Gastrocnemius medialis (tissue), 4 donors: Measurements from ENCODE around the gene LRRC59. TPM values are rescaled to one million over a fixed set of nuclear protein-coding genes. Genes with fewer than 3 reads are reported as not detected.

ENCODE experiments used
- ATAC-seq, 2 donors: fragments of 150-250 bp; one replicate each; pipeline ENCODE4 v1.9.1; 2016
- DNase-seq, 2 donors: peaks; one replicate each; pipeline ENCODE4 v3.0.0-alpha.2; 2019
- H3K27ac ChIP-seq, 4 donors: fragments of 200-600 bp; sonication (generic); 1 replicate in 1 of 4; 2 replicates in 3 of 4; pipeline ENCODE4 v1.5.1; 2016 to 2018; ENCODE audit warnings: mild to moderate bottlenecking in 2 of 4, moderate library complexity in 1 of 4
- H3K27me3 ChIP-seq, 3 donors: fragments of 200-600 bp; sonication (generic) in 2 of 3; 1 replicate in 1 of 3; 2 replicates in 2 of 3; pipeline versions ENCODE4 v1.5.1 to v1.6.0; 2016 to 2019; ENCODE audit warnings: mild to moderate bottlenecking in 1 of 3, moderate library complexity in 1 of 3
- H3K36me3 ChIP-seq, 2 donors: fragments of 200-600 bp; sonication (generic) in 1 of 2; one replicate each; pipeline ENCODE4 v1.5.1; 2017 to 2018
- H3K4me1 ChIP-seq, 2 donors: fragments of 200-600 bp; sonication (generic) in 1 of 2; one replicate each; pipeline ENCODE4 v1.5.1; 2016 to 2017; ENCODE audit warnings: mild to moderate bottlenecking in 2 of 2
- H3K4me3 ChIP-seq, 4 donors: fragments of 200-600 bp; sonication (generic) in 3 of 4; 1 replicate in 1 of 4; 2 replicates in 3 of 4; pipeline ENCODE4 v1.5.1; 2016 to 2019; ENCODE audit warnings: mild to moderate bottlenecking in 2 of 4
- H3K9me3 ChIP-seq, 3 donors: fragments of 200-600 bp; sonication (generic) in 2 of 3; 1 replicate in 1 of 3; 2 replicates in 2 of 3; pipeline ENCODE4 v1.5.1; 2016 to 2019
- CTCF ChIP-seq, 5 experiments: fragments of 450-650 bp in 3 of 5; fragments of 200-600 bp in 2 of 5; sonication (generic) in 2 of 5; IDR thresholded peaks in 4 of 5; conservative IDR thresholded peaks in 1 of 5; 1 replicate in 4 of 5; 2 replicates in 1 of 5; pipeline ENCODE4 v1.5.1; 2016 to 2019; ENCODE audit warnings: antibody characterized with exemption in 5 of 5, mild to moderate bottlenecking in 3 of 5, moderate library complexity in 3 of 5
- POLR2A ChIP-seq, 2 donors: fragments of 450-650 bp; IDR thresholded peaks; one replicate each; pipeline ENCODE4 v1.6.1; 2017; ENCODE audit warnings: antibody characterized with exemption in 2 of 2, mild to moderate bottlenecking in 2 of 2, moderate library complexity in 2 of 2
- in situ Hi-C, 4 donors: fragments of 200-750 bp; cut with MboI; loops; one replicate each; pipeline versions ENCODE4 v1.15.0 to v1.8.0; 2017; ENCODE audit warnings: low sequenced_read_pairs in 4 of 4
- intact Hi-C: fragments of 100-400 bp; cut with DNase I; formaldehyde crosslinking; loops from one replicate; pipeline ENCODE4 v1.15.1; 2023; ENCODE audit warnings: low total_unique reads
- total RNA-seq, 4 donors: library from RNA; depleted of rRNA; stranded (reverse); fragments of >200 nt; gene quantifications; one replicate each; pipeline versions ENCODE4 v1.1.0 to v1.2.3, GENCODE V29; 2016

The LRRC59 gene
- total RNA-seq, 4 donors from 2014 or later, result 25.4 to 73.2 (median 55.8) TPM

GRCh38 chr17:50353600-50354195 is 43.6 kb downstream of the LRRC59 start:
- intact Hi-C loops (no loop called here), in situ Hi-C loops (no loop called here)
- Histone ChIP-seq H3K36me3 (peaks cover 0 to 40% of the 10 kb centered on the region in 2 donors), H3K27ac (no peak overlapping the region), H3K4me3 (no peak overlapping the region), H3K27me3 (no peaks in the 10 kb centered on the region), H3K9me3 (no peaks in the 10 kb centered on the region), H3K4me1 (no peaks in the 10 kb centered on the region)
- DNase-seq (peak in 1 of 2 donors; percentile 9), ATAC-seq (no peak)
- no peak for TF ChIP-seq POLR2A (IDR thresholded peaks at IDR 0.05)
- no peak for TF ChIP-seq CTCF (IDR thresholded peaks at IDR 0.05 in 4 of 5, conservative IDR thresholded peaks at IDR 0.05 in 1 of 5)

- ATAC-seq, result no peak
- H3K4me3 ChIP-seq, result no peak overlapping the region
- DNase-seq, result peak in 1 of 2 donors; percentile 8
- no peak for TF ChIP-seq POLR2A (IDR thresholded peaks at IDR 0.05)
- no peak for TF ChIP-seq CTCF (IDR thresholded peaks at IDR 0.05 in 4 of 5, conservative IDR thresholded peaks at IDR 0.05 in 1 of 5)
- no peaks in the 10 kb centered on the region for H3K9me3 ChIP-seq
- H3K4me1 ChIP-seq, result peaks cover 0 to 2% of the 10 kb centered on the region in 2 donors
- in situ Hi-C loops (no loop called here), intact Hi-C loops (no loop called here)
- no peaks in the 10 kb centered on the region for H3K27me3 ChIP-seq
- H3K27ac ChIP-seq, result no peak overlapping the region
- H3K36me3 ChIP-seq, result peaks cover 0 to 32% of the 10 kb centered on the region in 2 donors
These were observed 44.4 kb downstream of the LRRC59 start for GRCh38 chr17:50352693-50353599.

- intact Hi-C loops, result no loop called here
These were observed 45.1 kb downstream of the LRRC59 start for GRCh38 chr17:50352072-50352692.

GRCh38 chr17:50350733-50351132 is 46.6 kb downstream of the LRRC59 start:
- Histone ChIP-seq H3K27ac (no peak overlapping the region), H3K4me1 (peaks cover 8 to 14% of the 10 kb centered on the region in 2 donors), H3K4me3 (no peak overlapping the region), H3K9me3 (no peaks in the 10 kb centered on the region), H3K27me3 (no peaks in the 10 kb centered on the region), H3K36me3 (peaks cover 0 to 11% of the 10 kb centered on the region in 2 donors)
- intact Hi-C loops, result no loop called here
- DNase-seq (no peak), ATAC-seq (no peak)
- TF ChIP-seq CTCF (IDR thresholded peaks at IDR 0.05 in 4 of 5, conservative IDR thresholded peaks at IDR 0.05 in 1 of 5) (no peak), POLR2A (IDR thresholded peaks at IDR 0.05) (no peak)
- in situ Hi-C loops, result no loop called here

More at GRCh38 chr17:50352072-50352692, 45.1 kb downstream of the LRRC59 start:
- H3K27me3 ChIP-seq, result no peaks in the 10 kb centered on the region
- H3K4me3 ChIP-seq, result no peak overlapping the region
- in situ Hi-C loops, result no loop called here
- TF ChIP-seq POLR2A (IDR thresholded peaks at IDR 0.05), result no peak
- no peak for TF ChIP-seq CTCF (IDR thresholded peaks at IDR 0.05 in 4 of 5, conservative IDR thresholded peaks at IDR 0.05 in 1 of 5)
- DNase-seq (peak in 1 of 2 donors; percentile 21), ATAC-seq (no peak)
- peaks cover 0 to 26% of the 10 kb centered on the region in 2 donors for H3K36me3 ChIP-seq
- no peaks in the 10 kb centered on the region for H3K9me3 ChIP-seq
- no peak overlapping the region for H3K27ac ChIP-seq
- peaks cover 2 to 7% of the 10 kb centered on the region in 2 donors for H3K4me1 ChIP-seq
